GM19328 (cell line): ENCODE data around the gene ITPKB.
"Not testable (repeated sequence)": the region's sequence is repeated elsewhere in the genome, so short reads cannot be mapped to it uniquely, and the experiment has no call there.

Source experiments
- ATAC-seq: cut with Tn5 transposase; IDR thresholded peaks from one replicate; pipeline ENCODE4 v1.9.1; 2021; ENCODE audit warnings: mild to moderate bottlenecking, moderate library complexity; ENCODE audit not compliant: unreplicated experiment

Gene ITPKB

GRCh38 chr1:226738995-226739695, at the start of gene ITPKB:
TSS of gene ITPKB (minus strand) at chr1:226739282. CDS start at chr1:226737458, 1,824 bp downstream.
- ATAC-seq = no peak

GRCh38 chr1:226787638-226788037, 48.6 kb upstream of the ITPKB start:
- no peak for ATAC-seq

- no peak for ATAC-seq
Measured at GRCh38 chr1:226787071-226787470, 48.0 kb upstream of the ITPKB start.

- ATAC-seq = no peak
Measured at GRCh38 chr1:226786550-226786949, 47.5 kb upstream of the ITPKB start.

GRCh38 chr1:226785805-226786204, 46.7 kb upstream of the ITPKB start:
- ATAC-seq = no peak

- ATAC-seq = no peak
Measured at GRCh38 chr1:226784081-226785049, 45.3 kb upstream of the ITPKB start.

GRCh38 chr1:226782845-226783601, 43.9 kb upstream of the ITPKB start:
- no peak for ATAC-seq

GRCh38 chr1:226781937-226782609, 43.0 kb upstream of the ITPKB start:
- ATAC-seq = no peak

GRCh38 chr1:226779561-226779960, 40.5 kb upstream of the ITPKB start:
- no peak for ATAC-seq

- ATAC-seq = no peak
Measured at GRCh38 chr1:226778657-226779058, 39.6 kb upstream of the ITPKB start.

GRCh38 chr1:226776975-226777374, 37.9 kb upstream of the ITPKB start:
- no peak for ATAC-seq

GRCh38 chr1:226776066-226776465, 37.0 kb upstream of the ITPKB start:
- no peak for ATAC-seq

GRCh38 chr1:226772446-226773139, 33.5 kb upstream of the ITPKB start:
- ATAC-seq = peak; percentile 82

- not testable (repeated sequence) for ATAC-seq
Measured at GRCh38 chr1:226767170-226767569, 28.1 kb upstream of the ITPKB start.

GRCh38 chr1:226766565-226766964, 27.5 kb upstream of the ITPKB start:
- ATAC-seq = no peak

GRCh38 chr1:226764533-226764932, 25.5 kb upstream of the ITPKB start:
- no peak for ATAC-seq

GRCh38 chr1:226763905-226764264, 24.8 kb upstream of the ITPKB start:
- ATAC-seq = no peak

GRCh38 chr1:226762988-226763904, 24.2 kb upstream of the ITPKB start:
- ATAC-seq = no peak

- no peak for ATAC-seq
Measured at GRCh38 chr1:226762055-226762454, 23.0 kb upstream of the ITPKB start.
